Left ventricle myocardium inferior (tissue), 1 donor: Measurements from ENCODE around the gene COP1. TPM values are rescaled to one million over a fixed set of nuclear protein-coding genes. Genes with fewer than 3 reads are reported as not detected.

Experiments
- DNase-seq: peaks from one replicate; pipeline ENCODE4 v3.0.0-alpha.2; 2020
- H3K27ac ChIP-seq: fragments of 200-600 bp; replicated peaks from 2 replicates; pipeline ENCODE4 v1.8.0; 2021
- H3K27me3 ChIP-seq: fragments of 200-600 bp; 2 replicates; pipeline ENCODE4 v1.8.0; 2021; ENCODE audit warnings: low read depth
- H3K36me3 ChIP-seq: fragments of 200-600 bp; 2 replicates; pipeline ENCODE4 v1.8.0; 2021
- H3K4me1 ChIP-seq: fragments of 200-600 bp; 2 replicates; pipeline ENCODE4 v1.8.0; 2021
- H3K4me3 ChIP-seq: fragments of 200-600 bp; 2 replicates; pipeline ENCODE4 v1.8.0; 2021; ENCODE audit warnings: mild to moderate bottlenecking, moderate library complexity
- H3K9me3 ChIP-seq: fragments of 200-600 bp; replicated peaks from 2 replicates; pipeline ENCODE4 v1.8.0; 2021
- CTCF ChIP-seq: fragments of 200-600 bp; IDR thresholded peaks from 2 replicates; pipeline ENCODE4 v1.8.0; 2021; ENCODE audit warnings: antibody characterized with exemption, mild to moderate bottlenecking, borderline replicate concordance
- intact Hi-C: fragments of 100-400 bp; cut with micrococcal nuclease; formaldehyde crosslinking; loops from one replicate; pipeline ENCODE4 v1.11.0; 2022
- total RNA-seq: library from RNA; stranded (reverse); fragmentation: NEBNext Ultra II Directional; extraction: Animal tissue kit (Norgen Biotek cat#: 25700); gene quantifications from one replicate; pipeline ENCODE4 v1.2.1, GENCODE V29; 2021
- donor health status: DM: no; HTN: yes; CAD: no; lungs with severe emphysema.

COP1 gene
- total RNA-seq, 1 donor from 2014 or later: 22.6 TPM

- no peak for DNase-seq
- no peak overlapping the region for H3K4me3 ChIP-seq
- peaks cover 7% of the 10 kb centered on the region for H3K36me3 ChIP-seq
- no peaks in the 10 kb centered on the region for H3K27me3 ChIP-seq
- no peaks in the 10 kb centered on the region for H3K9me3 ChIP-seq
- H3K4me1 ChIP-seq: peaks cover 12% of the 10 kb centered on the region
- no peak overlapping the region for H3K27ac ChIP-seq
- intact Hi-C loops: no loop called here
- TF ChIP-seq CTCF: no peak
Observed at GRCh38 chr1:175920381-175920780, 286.7 kb downstream of the COP1 start.

GRCh38 chr1:175919001-175919400 lies 288.1 kb downstream of the COP1 start:
- no peak overlapping the region for H3K4me3 ChIP-seq
- H3K36me3 ChIP-seq: peaks cover 7% of the 10 kb centered on the region
- no peaks in the 10 kb centered on the region for H3K9me3 ChIP-seq
- H3K27me3 ChIP-seq: no peaks in the 10 kb centered on the region
- TF ChIP-seq CTCF: no peak
- no peak overlapping the region for H3K27ac ChIP-seq
- peaks cover 12% of the 10 kb centered on the region for H3K4me1 ChIP-seq
- DNase-seq: no peak
- intact Hi-C loops: no loop called here

GRCh38 chr1:175918364-175918801 lies 288.7 kb downstream of the COP1 start:
- H3K36me3 ChIP-seq: peaks cover 10% of the 10 kb centered on the region
- H3K27me3 ChIP-seq: no peaks in the 10 kb centered on the region
- no peak overlapping the region for H3K4me3 ChIP-seq
- no peak for TF ChIP-seq CTCF
- peaks cover 5% of the 10 kb centered on the region for H3K9me3 ChIP-seq
- DNase-seq: no peak
- intact Hi-C loops: no loop called here
- peaks cover 12% of the 10 kb centered on the region for H3K4me1 ChIP-seq
- no peak overlapping the region for H3K27ac ChIP-seq

GRCh38 chr1:175914115-175914514 lies 293.0 kb downstream of the COP1 start:
- Histone ChIP-seq H3K4me1 (no peaks in the 10 kb centered on the region), H3K9me3 (peaks cover 46% of the 10 kb centered on the region), H3K4me3 (no peak overlapping the region), H3K36me3 (peaks cover 27% of the 10 kb centered on the region), H3K27me3 (no peaks in the 10 kb centered on the region), H3K27ac (no peak overlapping the region)
- intact Hi-C loops: no loop called here
- TF ChIP-seq CTCF: no peak
- no peak for DNase-seq

- H3K9me3 ChIP-seq: peaks cover 46% of the 10 kb centered on the region
- TF ChIP-seq CTCF: no peak
- H3K36me3 ChIP-seq: peaks cover 27% of the 10 kb centered on the region
- no peak for DNase-seq
- H3K27ac ChIP-seq: no peak overlapping the region
- intact Hi-C loops: no loop called here
- no peaks in the 10 kb centered on the region for H3K4me1 ChIP-seq
- no peak overlapping the region for H3K4me3 ChIP-seq
- H3K27me3 ChIP-seq: no peaks in the 10 kb centered on the region
Observed at GRCh38 chr1:175911138-175911537, 295.9 kb downstream of the COP1 start.

GRCh38 chr1:175906370-175906769 lies 300.7 kb downstream of the COP1 start:
- no peak for TF ChIP-seq CTCF
- Histone ChIP-seq H3K36me3 (peaks cover 11% of the 10 kb centered on the region), H3K27me3 (no peaks in the 10 kb centered on the region), H3K4me1 (no peaks in the 10 kb centered on the region), H3K4me3 (no peak overlapping the region), H3K9me3 (peaks cover 22% of the 10 kb centered on the region), H3K27ac (no peak overlapping the region)
- intact Hi-C loops: no loop called here
- DNase-seq: no peak
